Tibial nerve (tissue), 4 donors: ENCODE data around the gene KCNN1. TPM values are rescaled to one million over a fixed set of nuclear protein-coding genes. Genes with fewer than 3 reads are reported as not detected.

Source experiments
- DNase-seq, 2 donors: peaks; one replicate each; pipeline ENCODE4 v3.0.0-alpha.2; 2019; ENCODE audit warnings: low spot score in 2 of 2
- H3K27ac ChIP-seq, 4 donors: fragments of 200-600 bp; sonication (generic) in 3 of 4; one replicate each; pipeline ENCODE4 v1.5.1; 2017 to 2019; ENCODE audit warnings: mild to moderate bottlenecking in 1 of 4
- H3K27me3 ChIP-seq, 2 donors: fragments of 200-600 bp; sonication (generic) in 1 of 2; one replicate each; pipeline versions ENCODE4 v1.5.1 to v1.6.0; 2017 to 2019
- H3K36me3 ChIP-seq, 3 donors: fragments of 200-600 bp; sonication (generic); one replicate each; pipeline ENCODE4 v1.5.1; 2018 to 2019
- H3K4me1 ChIP-seq, 4 donors: fragments of 200-600 bp; sonication (generic) in 3 of 4; one replicate each; pipeline ENCODE4 v1.5.1; 2017 to 2019
- H3K4me3 ChIP-seq, 4 donors: fragments of 200-600 bp; sonication (generic) in 3 of 4; one replicate each; pipeline ENCODE4 v1.5.1; 2017 to 2019; ENCODE audit warnings: mild to moderate bottlenecking in 1 of 4, moderate library complexity in 1 of 4
- H3K9me3 ChIP-seq, 4 donors: fragments of 200-600 bp; sonication (generic) in 3 of 4; one replicate each; pipeline ENCODE4 v1.5.1; 2017 to 2019
- CTCF ChIP-seq, 5 experiments: fragments of 200-600 bp in 3 of 5; fragments of 450-650 bp in 2 of 5; sonication (generic) in 3 of 5; IDR thresholded peaks; one replicate each; pipeline ENCODE4 v1.5.1; 2016 to 2019; ENCODE audit warnings: antibody characterized with exemption in 5 of 5, mild to moderate bottlenecking in 3 of 5, moderate library complexity in 2 of 5
- EP300 ChIP-seq, 2 donors: sonication (generic); formaldehyde crosslinking; IDR thresholded peaks; one replicate each; pipeline ENCODE4 v1.6.1; 2017; ENCODE audit warnings: antibody characterized with exemption in 2 of 2, mild to moderate bottlenecking in 1 of 2
- POLR2A ChIP-seq, 2 donors: fragments of 450-650 bp; IDR thresholded peaks; one replicate each; pipeline ENCODE4 v1.6.1; 2017; ENCODE audit warnings: antibody characterized with exemption in 2 of 2, mild to moderate bottlenecking in 2 of 2, moderate library complexity in 2 of 2
- WGBS, 2 donors: methylation state at CpG; one replicate each; pipeline ENCODE4 v1.1.5; 2018; 5-methylcytosine and 5-hydroxymethylcytosine counted together
- total RNA-seq, 4 donors: library from RNA; depleted of rRNA; stranded (reverse); fragments of >200 nt; gene quantifications; one replicate each; pipeline ENCODE4 v1.1.0, GENCODE V29; 2016

KCNN1 gene
- total RNA-seq, 4 donors from 2014 or later: under 0.01 TPM; not detected in 3

GRCh38 chr19:17954401-17954800 is 12.5 kb upstream of the KCNN1 start:
- WGBS, 2 donors: 83 to 84% methylated on average over 6 to 7 of the region's 7 CpGs
- TF ChIP-seq POLR2A (IDR thresholded peaks at IDR 0.05) (no peak), CTCF (IDR thresholded peaks at IDR 0.05) (no peak), EP300 (IDR thresholded peaks at IDR 0.05) (no peak)
- Histone ChIP-seq H3K27me3 (peaks cover 6 to 84% of the 10 kb centered on the region in 2 donors), H3K27ac (no peak overlapping the region), H3K9me3 (no peaks in the 10 kb centered on the region), H3K4me3 (no peak overlapping the region), H3K36me3 (no peaks in the 10 kb centered on the region), H3K4me1 (peaks cover 0 to 37% (median 24%) of the 10 kb centered on the region in 4 donors)
- no peak for DNase-seq

GRCh38 chr19:17957149-17957849 is 9.6 kb upstream of the KCNN1 start:
- 72 to 82% methylated on average over 3 of the region's 3 CpGs for WGBS, 2 donors
- Histone ChIP-seq H3K27me3 (peaks cover 2 to 69% of the 10 kb centered on the region in 2 donors), H3K27ac (no peak overlapping the region), H3K4me3 (no peak overlapping the region), H3K9me3 (no peaks in the 10 kb centered on the region), H3K36me3 (no peaks in the 10 kb centered on the region), H3K4me1 (peaks cover 0 to 8% (median 3%) of the 10 kb centered on the region in 4 donors)
- no peak for DNase-seq
- no peak for TF ChIP-seq EP300 (IDR thresholded peaks at IDR 0.05)
- no peak for TF ChIP-seq POLR2A (IDR thresholded peaks at IDR 0.05)
- TF ChIP-seq CTCF (IDR thresholded peaks at IDR 0.05): no peak

- Histone ChIP-seq H3K27me3 (peaks cover 0 to 69% of the 10 kb centered on the region in 2 donors), H3K4me3 (no peak overlapping the region), H3K27ac (no peak overlapping the region), H3K4me1 (peaks cover 0 to 3% (median under 1%) of the 10 kb centered on the region in 4 donors), H3K9me3 (no peaks in the 10 kb centered on the region), H3K36me3 (no peaks in the 10 kb centered on the region)
- DNase-seq: no peak
- TF ChIP-seq CTCF (IDR thresholded peaks at IDR 0.05) (no peak), POLR2A (IDR thresholded peaks at IDR 0.05) (no peak), EP300 (IDR thresholded peaks at IDR 0.05) (no peak)
These were observed 9.0 kb upstream of the KCNN1 start for GRCh38 chr19:17957885-17958284.

- Histone ChIP-seq H3K27me3 (peaks cover 0 to 77% of the 10 kb centered on the region in 2 donors), H3K36me3 (no peaks in the 10 kb centered on the region), H3K9me3 (no peaks in the 10 kb centered on the region), H3K4me3 (no peak overlapping the region), H3K4me1 (peaks cover 0 to 3% (median 0%) of the 10 kb centered on the region in 4 donors), H3K27ac (no peak overlapping the region)
- WGBS, 2 donors: 30 to 74% methylated on average over 6 to 13 of the region's 13 CpGs
- no peak for DNase-seq
- TF ChIP-seq POLR2A (IDR thresholded peaks at IDR 0.05) (no peak), EP300 (IDR thresholded peaks at IDR 0.05) (no peak), CTCF (IDR thresholded peaks at IDR 0.05) (no peak)
These were observed 2.8 kb upstream of the KCNN1 start for GRCh38 chr19:17963936-17964691.
